DMS153 treated with DMSO at 0.1 percent for 48 hours (cell line): ENCODE results near the gene RILPL2.
"Not testable (repeated sequence)": the region's sequence is repeated elsewhere in the genome, so short reads cannot be mapped to it uniquely, and the experiment has no call there.

Experiments
- DNase-seq: peaks from one replicate; lab custom pipeline; 2025; ENCODE audit not compliant: unreplicated experiment; lab: John Stamatoyannopoulos, UW

RILPL2 gene, protein sequence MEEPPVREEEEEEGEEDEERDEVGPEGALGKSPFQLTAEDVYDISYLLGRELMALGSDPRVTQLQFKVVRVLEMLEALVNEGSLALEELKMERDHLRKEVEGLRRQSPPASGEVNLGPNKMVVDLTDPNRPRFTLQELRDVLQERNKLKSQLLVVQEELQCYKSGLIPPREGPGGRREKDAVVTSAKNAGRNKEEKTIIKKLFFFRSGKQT

DNA sequence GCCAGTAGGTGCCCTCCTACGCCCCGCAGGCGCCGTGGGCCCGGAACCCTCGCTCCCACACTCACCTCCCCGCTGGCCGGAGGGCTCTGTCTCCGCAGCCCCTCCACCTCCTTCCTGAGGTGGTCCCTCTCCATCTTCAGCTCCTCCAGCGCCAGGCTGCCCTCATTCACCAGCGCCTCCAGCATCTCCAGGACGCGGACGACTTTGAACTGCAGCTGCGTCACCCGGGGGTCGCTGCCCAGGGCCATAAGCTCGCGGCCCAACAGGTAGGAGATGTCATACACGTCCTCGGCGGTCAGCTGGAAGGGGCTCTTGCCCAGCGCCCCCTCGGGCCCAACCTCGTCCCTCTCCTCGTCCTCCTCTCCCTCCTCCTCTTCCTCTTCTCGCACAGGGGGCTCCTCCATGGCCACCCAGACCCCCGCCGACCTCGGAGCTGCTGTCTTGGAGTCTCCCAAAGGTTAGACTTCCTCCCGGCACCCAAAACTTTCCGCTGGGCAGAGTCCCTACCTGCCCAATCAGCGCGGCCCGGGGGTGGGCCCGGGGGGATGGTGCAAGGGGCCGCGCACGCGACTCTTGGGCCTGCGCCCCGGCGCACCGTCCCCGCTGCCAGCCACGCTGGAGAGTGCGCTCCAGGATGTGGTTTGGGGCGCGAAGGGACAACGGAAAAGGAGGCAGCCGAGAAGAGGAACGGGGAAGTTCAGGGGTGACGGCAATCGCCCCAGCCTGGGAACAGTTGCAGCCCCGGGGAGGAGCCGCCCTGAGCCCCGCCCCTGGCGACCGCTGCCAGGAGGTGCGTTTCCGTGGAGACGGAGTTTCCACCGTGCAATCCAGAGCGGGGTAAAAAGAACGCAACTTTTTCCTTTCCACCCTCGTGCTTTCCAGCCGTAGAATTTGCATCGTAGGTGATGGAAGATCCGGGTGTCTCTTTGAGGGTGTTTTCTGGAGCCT is at the start of gene RILPL2:
RILPL2 (minus strand) TSS at position 668 of the 948 bp plus-strand sequence; CDS start at position 404, 264 bp downstream.
- peak; percentile 5 for DNase-seq

DNA sequence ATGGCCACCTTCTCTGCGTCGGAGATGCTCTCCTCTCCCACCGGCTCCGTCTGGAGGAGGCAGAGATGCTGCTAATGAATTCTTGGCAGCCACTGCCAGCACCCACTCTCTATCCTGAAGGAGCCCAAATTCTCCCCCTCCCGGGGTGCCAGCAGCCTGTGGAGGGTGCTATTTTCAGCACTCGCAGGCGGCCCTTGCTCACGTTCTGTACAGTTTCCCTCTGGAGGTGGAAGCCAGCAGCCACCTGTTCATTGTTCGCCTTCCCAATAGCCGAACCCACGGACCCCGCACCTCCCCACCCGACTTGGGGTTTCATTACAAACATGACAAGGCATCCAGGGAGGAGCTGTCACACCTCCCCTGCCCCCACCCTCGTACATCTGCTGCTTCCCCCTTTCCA is 49.3 kb upstream of the RILPL2 start:
- no peak for DNase-seq

DNA sequence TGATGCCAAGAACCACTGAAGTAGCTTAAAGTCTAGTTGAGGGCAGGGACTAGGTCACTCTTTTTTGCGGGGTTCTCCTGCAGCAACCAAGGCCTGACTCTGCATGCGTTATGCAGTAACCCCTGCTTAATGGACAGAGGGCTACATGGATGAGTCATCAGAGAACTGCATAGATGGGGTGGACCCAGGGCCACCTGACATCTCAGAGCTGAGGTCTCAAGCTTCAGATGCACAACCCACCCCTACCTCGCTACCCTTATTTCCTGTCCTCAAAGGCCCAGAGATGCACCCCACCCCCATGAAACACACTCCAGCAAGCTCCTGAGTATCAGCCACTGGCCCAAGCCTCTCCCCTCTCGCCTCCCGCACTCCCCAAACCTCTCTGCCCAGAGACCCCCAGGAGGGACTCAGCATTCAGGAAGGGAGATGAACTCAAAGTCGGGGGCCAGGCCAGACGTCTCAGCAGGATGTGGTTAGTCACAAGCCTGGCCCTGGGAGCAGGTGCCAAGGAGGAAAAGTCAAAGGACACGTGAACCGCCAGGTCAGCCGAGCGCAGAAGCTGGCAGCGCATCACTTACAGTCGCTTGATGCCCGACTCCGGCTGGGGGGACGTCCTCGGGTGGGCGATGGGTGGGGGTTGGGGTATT is 47.2 kb upstream of the RILPL2 start:
- no peak for DNase-seq

DNA sequence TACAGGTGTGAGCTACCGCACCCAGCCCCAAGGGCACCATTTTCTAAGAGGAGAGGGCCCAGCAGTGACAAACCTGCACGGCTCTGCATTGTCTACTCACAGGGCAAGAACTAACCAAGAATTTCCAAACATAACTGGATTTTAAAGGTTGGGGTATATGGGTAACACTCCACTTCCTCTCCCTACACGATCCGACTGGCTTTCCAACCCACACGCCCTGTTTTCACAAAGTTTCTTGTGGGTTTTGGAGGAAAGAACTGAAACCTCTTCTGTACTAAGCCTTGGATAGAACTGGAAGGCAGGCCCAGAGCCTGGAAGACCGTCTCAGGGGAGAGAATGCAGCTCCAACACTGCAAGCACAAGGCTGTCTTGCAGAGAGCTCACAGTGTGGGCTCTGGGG is 46.4 kb upstream of the RILPL2 start:
- no peak for DNase-seq

DNA sequence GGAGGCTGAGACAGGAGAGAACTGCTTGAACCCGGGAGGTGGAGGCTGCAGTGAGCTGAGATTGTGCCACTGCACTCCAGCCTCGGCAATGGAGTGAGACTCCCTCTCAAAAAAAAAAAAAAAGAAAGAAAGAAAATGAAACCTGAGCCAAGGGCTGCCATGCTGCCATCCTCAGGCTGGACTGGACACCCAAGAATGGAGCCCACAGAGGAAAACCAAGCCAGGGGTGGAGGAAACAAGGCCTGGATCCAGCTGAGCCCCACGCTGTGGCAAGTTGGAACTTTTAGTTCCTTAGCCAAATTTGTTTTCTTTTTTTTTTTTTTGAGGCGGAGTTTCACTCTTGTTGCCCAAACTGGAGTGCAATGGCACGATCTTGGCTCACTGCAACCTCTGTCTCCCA is 44.8 kb upstream of the RILPL2 start:
- DNase-seq = not testable (repeated sequence)

DNA sequence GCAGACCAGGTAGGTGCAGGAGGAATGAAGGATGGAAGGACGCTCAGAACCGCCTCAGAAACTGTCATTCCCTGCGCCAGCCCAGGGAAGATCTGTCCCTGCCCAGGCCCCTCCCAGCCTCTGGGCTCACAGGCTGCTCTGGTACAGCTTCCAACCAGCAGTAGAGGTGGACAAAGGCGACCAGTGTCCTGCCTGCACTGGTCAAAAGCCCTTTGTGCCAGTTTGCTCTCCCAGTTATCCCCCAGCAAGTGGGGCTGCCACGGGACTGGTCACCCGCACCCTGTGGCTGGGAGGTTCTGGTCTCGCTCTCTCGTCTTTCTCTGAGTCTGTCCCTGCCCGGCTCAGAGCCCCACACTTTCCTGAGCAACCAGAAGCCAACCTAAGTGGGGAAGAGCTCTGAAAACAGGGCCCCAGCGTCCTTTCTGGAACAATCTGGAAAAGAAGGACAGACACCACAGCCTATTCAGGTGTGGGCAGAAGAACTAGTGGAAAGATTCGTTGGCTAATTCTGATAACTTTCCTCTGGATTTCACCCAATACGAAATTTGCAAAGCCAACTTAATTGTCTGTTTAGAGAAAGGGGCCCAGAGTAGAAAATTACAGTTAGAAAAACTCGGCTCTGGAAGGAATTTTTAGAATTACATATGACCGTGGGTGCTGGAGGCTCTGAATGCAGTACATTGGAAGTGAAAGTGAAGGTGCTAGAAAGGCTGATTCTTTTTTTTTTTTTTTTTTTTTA is 43.1 kb upstream of the RILPL2 start:
- DNase-seq = no peak

DNA sequence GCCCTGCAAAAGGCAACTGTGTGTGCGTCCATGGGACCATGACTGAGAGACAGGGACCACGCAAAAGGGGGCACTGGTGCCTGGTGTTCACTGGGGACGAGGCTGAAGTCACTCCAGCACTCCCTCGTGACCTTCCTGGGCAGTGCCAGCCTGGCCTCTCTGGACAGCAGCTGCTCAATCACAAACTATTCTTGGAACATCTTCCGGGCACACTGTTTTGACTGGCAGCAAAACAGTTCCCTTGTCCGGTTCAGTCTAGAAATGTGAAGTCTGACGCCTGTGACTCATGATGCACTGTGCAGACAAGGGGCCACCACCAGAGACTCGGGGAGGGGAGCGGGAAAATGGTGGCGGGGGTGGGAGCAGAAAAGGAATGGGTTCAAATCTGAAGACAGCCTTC is 42.3 kb upstream of the RILPL2 start:
- no peak for DNase-seq

DNA sequence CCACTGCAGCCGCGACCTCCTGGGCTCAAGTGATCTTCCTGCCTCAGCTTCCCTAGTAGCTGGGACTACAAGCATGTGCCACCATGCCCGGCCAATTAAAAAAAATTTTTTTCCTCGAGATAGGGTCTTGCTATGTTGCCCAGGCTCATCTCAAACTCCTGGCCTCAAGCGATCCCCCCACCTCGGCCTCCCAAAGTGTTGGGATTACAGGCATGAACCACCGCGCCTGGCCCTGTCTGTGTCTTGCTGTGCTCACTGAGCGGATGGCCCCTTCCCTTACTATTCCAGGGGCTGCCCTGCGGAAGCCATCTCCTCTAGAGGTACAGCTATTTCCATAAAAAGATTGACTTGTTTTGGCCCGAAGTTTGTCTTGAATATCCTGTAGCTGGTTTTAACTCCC is 41.6 kb upstream of the RILPL2 start:
- DNase-seq = no peak

DNA sequence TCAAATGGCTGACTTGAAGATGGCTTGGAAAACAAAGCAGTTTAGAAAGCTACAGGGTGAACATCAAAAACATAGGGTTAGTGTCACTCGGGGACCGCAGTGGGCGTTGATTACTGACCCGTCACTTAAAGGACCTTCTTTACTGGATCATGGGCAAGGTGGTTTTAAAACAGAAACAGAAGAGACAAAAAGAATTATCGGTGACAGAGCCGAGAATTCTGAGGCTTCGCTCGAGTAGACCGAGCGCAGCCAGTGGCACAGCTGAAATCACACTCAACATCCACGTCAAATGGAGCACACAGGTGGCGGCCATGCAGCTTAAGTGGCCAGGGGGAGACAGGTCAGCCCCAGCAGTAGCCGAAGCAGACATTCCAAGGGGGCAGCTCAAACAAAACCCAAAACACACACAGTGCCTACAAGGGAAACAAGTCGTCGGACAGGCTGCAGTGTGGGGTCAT is 38.8 kb upstream of the RILPL2 start:
- DNase-seq = no peak

DNA sequence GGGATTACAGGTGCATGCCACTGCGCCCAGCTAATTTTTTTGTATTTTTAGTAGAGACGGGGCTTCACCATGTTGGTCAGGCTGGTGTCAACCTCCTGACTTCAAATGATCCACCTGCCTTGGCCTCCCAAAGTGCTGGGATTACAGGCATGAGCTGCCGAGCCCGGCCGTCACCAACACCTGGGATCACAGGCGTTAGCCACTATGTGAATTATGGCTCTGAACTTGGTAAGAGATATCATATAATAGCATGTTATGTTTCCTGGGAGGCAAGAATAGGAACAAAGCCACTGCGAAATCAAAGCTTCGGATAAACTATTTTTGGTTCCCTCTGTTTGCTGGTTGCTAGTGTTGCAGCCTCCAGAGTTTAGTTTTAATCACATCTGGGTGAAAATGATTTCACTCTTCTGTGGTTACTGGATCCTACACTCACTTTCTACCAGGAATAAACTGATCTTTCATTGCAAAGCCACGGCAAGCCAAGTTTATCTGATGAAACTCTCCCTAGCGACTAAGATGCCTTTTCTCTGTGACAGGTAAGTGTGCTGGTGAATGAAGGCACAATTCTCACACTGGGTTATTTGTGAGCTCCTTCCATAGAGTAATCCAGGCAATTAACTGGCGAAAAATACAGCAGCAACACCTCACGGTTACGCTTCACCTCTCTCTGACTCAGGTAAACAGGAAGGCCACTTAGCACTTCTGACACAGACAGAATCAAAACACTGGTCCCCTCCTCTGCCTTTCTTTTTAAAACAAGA is 38.2 kb upstream of the RILPL2 start:
- no peak for DNase-seq

DNA sequence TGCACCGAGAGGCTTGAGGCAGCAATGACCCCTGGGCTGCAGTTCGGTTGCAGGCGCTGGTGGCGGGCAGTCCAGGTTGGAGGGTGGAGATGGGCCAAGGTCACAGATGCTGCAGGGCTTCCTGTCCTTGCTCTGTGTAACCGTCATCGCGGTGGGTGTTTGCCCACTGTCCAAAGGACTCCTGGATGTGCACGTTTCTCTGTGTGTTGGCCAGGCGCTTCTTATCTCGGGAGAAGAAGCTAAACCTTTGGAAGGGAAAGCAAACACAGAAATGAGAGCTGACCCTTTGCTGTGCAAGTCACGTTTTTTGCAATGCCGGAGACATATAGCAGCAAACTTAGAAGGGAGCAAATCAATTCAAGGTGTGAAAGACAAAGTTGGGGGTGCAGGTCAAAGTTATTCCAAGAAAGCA is 36.0 kb upstream of the RILPL2 start:
- DNase-seq = no peak

DNA sequence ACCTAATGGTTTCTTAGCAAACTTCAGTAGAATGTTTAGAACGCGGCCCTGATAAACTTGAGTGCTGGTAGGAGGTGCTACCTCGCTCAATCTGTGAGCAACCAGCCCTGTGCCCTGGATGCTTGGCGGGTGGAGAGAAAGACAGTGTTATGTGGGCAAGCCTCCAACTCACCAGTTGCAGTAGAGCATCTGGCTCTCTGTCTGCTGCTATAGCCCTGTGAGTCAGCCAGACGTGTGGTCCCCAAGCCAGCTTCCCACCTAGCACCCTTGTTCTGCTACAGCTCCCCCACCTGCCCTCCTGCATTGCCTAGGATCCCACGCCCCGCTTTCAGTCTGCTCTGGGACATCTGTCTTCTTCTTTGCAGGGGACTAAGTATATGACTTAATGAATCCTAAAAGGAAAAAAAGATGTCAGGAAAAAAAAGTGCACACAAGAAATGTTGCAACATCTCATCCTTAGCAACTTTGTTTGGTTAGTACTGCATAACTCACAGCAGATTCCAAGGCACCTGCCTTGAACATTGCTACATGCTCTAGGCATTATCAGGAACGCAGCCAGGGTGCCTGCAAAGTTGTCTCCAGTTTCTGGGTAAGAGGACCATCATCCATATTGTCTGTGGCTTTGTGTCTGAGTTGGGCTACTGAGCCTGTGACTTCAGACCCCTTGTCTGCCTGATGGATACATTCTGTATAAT is 35.0 kb upstream of the RILPL2 start:
- no peak for DNase-seq

DNA sequence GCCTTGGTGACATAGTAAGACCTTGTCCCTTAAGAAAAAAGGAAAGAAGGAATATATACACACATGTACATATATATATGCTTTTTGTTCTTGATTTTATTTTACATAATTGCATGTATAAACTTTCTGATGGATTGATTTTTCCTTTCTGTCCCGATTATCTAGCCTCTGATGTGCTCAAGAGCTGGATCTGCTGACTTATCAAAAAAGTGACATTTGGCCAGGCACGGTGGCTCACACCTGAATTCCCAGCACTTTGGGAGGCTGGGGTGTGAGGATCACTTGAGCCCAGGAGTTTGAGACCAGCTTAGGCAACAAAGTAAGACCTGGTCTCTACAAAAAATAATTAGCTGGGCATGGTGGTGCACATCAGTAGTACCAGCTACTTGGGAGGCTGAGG is 33.5 kb upstream of the RILPL2 start:
- DNase-seq = no peak

DNA sequence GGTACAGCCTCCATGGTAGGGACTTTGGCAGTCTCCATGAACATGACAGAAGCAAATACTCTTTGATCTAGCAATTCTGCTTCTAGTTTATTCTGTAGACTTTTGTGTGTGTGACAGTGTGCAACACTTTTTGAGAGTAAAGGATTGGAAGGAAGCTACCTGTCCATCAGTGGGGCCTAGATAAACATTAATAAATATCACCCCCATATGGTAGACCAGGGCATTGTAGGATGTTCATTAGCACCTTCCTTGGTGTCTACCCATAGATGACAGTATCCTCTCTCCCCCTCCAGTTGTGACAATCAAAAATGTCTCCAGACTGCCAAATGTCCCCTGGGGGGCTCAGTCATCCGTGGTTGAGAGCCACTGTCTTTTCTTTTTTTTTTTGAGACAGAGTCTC is 32.3 kb upstream of the RILPL2 start:
- no peak for DNase-seq

DNA sequence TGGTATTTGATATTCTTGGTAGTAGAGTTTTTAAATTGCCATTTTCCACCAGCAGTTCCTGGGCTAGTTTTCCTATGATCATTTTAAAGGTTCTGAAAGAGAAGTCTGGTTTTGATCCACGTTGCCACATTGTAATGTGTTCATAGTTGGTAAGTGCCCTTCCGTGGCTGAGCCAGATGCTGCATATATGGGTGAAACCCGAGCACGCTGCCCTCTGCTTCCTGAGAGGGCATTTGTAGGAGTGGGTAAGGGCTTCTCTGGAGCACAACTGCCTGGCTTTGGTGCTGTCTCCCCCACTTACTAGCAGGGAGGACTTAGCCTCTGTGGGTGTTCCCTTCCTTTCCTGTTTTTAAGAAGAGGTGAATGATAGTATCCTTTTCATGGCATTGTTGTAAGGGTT is 28.6 kb upstream of the RILPL2 start:
- DNase-seq = no peak

DNA sequence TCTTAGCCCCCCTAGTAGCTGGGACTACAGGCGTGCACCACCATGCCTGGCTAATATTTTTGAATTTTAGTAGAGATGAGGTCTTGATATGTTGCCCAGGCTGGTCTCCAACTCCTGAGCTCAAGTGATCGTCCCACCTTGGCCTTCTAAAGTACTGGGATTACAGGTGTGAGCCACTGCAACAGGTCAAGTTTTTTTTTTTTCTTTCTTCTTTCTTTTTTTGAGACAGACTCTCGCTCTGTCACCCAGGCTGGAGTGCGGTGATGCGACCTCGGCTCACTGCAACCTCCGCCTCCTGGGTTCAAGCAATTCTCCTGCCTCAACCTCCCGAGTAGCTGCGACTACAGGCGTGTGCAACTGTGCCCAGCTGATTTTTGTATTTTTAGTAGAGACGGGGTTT is 26.7 kb upstream of the RILPL2 start:
- not testable (repeated sequence) for DNase-seq

DNA sequence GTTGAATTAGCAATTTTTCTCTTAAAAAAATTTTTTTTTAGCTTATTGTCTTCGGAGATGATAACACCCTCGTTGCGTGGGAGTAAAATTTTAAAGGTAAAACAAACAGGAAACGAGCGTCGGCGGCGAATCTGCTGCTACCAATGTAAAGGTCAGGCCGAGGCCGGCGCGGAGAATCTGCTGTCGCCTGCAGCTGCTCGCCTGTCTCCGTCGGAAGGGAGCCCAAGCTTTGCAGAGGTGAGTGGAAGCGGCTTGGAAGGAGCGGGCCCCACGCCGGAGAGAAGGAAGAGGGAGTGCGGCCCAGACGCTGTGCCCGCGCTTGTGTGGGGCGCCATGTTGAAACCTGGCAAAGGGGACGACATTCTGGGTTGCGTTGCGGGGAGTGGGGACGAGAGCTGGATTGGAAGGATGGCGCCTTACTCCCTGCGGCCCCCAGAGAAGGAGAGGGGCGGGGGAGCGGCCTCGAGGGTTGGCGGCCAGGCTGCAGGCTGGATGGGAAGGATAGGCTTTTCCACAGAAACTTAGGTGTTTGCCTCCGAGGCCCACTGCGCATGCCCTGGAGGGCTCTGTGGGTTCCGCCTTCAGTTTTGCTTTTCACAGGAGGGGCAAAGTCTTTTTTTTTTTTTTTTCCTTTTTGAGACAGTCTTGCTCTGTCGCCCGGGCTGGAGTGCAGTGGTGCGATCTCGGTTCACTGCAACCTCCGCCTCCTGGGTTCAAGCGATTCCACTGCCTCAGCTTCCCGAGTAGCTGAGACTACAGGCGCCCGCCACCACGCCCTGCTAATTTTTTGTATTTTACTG is 21.7 kb upstream of the RILPL2 start, which contains the start of gene SNRNP35:
SNRNP35 (plus strand) TSS at position 160 of the 800 bp plus-strand sequence. CDS start 7,402 bp downstream, outside the sequence.
- peak; percentile 47 for DNase-seq

DNA sequence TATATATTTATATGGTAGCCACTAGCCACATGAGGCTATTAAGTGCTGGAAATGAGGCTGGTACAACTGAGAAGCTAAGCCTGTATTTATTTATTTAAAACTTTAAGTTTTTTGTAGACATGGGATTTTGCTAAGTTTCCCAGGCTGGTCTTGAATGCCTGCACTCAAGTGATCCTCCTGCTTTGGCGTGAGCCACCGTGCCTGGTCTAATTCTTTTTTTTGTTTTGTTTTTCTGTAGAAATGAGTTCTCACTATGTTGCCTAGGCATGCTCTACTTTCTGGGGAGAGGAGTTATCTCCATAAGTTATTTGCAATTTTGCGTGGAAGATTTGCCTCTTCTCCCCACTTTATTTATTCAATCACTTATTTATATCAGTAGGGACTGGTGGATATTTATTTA is 16.7 kb upstream of the RILPL2 start:
- no peak for DNase-seq

DNA sequence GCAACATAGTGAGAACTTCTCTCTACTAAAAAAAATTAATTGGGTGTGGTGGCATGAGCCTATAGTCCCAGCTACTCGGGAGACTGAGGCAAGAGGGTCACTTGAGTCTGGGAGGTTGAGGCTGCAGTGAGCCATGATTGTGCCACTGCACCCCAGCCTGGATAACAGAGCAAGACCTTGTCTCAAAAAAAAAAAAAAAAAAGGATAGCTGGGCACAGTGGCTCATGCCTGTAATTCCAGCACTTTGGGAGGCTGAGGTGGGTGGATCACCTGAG is 15.7 kb upstream of the RILPL2 start:
- not testable (repeated sequence) for DNase-seq
